ENCODE results near the gene LHX4. TPM values are rescaled to one million over a fixed set of nuclear protein-coding genes. Genes with fewer than 3 reads are reported as not detected.

The LHX4 gene
- total and polyA plus RNA-seq, 9 of the 15 experiments (the other 6 are each of a cell fraction or from before 2014, with no cell fraction given): 0.01 to 0.11 (median 0.07) TPM; not detected in 5

- Histone ChIP-seq H3K9me3 (replicated peaks; ENCODE audit: control insufficient read depth, insufficient read depth, low read depth, low read length) (no peaks in the 10 kb centered on the region), H3K4me3 (no peak overlapping the region), H2AFZ (ENCODE audit: low read depth, low read length) (no peak overlapping the region), H3K4me2 (ENCODE audit: insufficient read depth, low read length) (no peak overlapping the region), H3K27me3 (ENCODE audit: control insufficient read depth in 2 of 2, insufficient read depth in 2 of 2, low read length in 2 of 2) (no peaks in the 10 kb centered on the region), H3K36me3 (ENCODE audit: control insufficient read depth, insufficient read depth, low read length) (no peaks in the 10 kb centered on the region), H3K4me1 (replicated peaks in 1 of 2; ENCODE audit: control insufficient read depth in 2 of 2, insufficient read depth in 2 of 2, low read length in 2 of 2) (peaks cover 0 to 3% of the 10 kb centered on the region in 2 experiments; a peak in 2 of 5 replicates), H3K9me1 (ENCODE audit: control insufficient read depth, insufficient read depth, low read length) (no peaks in the 10 kb centered on the region), H3K27ac (ENCODE audit: extremely low read depth, low read depth, low read length) (no peak overlapping the region), H3K79me2 (ENCODE audit: control insufficient read depth, insufficient read depth, low read length) (no peaks in the 10 kb centered on the region; the same call in 2 of the 3 replicates), H3K9ac (ENCODE audit: insufficient read depth in 1 of 2, low read depth in 2 of 2, low read length in 2 of 2) (no peak overlapping the region), H4K20me1 (replicated peaks; ENCODE audit: control insufficient read depth, insufficient read depth, low read length) (no peaks in the 10 kb centered on the region)
- in situ Hi-C loops (cut with MboI): no loop called here
- ChIA-PET CTCF (ENCODE audit: low intra/inter-chr PET ratio) (no interaction called here), POLR2A (no interaction called here)
- DNase-seq (ENCODE audit: extremely low read depth in 1 of 4, low spot score in 3 of 4) (no peak), ATAC-seq (no peak), FAIRE-seq (no peak)
- intact Hi-C loops (cut with micrococcal nuclease): no loop called here
- WGBS (ENCODE audit: insufficient coverage, low coverage, missing lambda C conversion rate): 86% methylated on average over 1 of the region's 1 CpG
- no TSS peak for BruUV-seq (replicated peaks)
- TF ChIP-seq ARID2 (IDR thresholded peaks at IDR 0.05) (no peak), ZNF398 (CRISPR knock-in tag; IDR thresholded peaks at IDR 0.05) (no peak), CAMTA2 (CRISPR knock-in tag; conservative IDR thresholded peaks at IDR 0.05) (no peak), ELK3 (CRISPR knock-in tag; IDR thresholded peaks at IDR 0.05) (no peak), JUND (IDR thresholded peaks at IDR 0.05; ENCODE audit: borderline replicate concordance, low read depth, low read length) (no peak), JUND (tag; IDR thresholded peaks at IDR 0.05; ENCODE audit: borderline replicate concordance, low read depth, low read length) (no peak), ZNF778 (CRISPR knock-in tag; IDR thresholded peaks at IDR 0.05) (no peak), CSDE1 (IDR thresholded peaks at IDR 0.05) (no peak), THAP12 (CRISPR knock-in tag; IDR thresholded peaks at IDR 0.05) (no peak), CTCFL (IDR thresholded peaks at IDR 0.05; ENCODE audit: borderline replicate concordance, insufficient read depth, low read depth, low read length, poor library complexity, severe bottlenecking) (no peak), TCFL5 (CRISPR knock-in tag; conservative IDR thresholded peaks at IDR 0.05) (no peak), STAG1 (CRISPR knock-in tag; IDR thresholded peaks at IDR 0.05; ENCODE audit: borderline replicate concordance) (no peak), KLF16 (IDR thresholded peaks at IDR 0.05) (no peak), BRD4 (IDR thresholded peaks at IDR 0.05) (no peak), EGR1 (conservative IDR thresholded peaks at IDR 0.05) (no peak)
These were observed 65.9 kb downstream of the LHX4 start for GRCh38 chr1:180295999-180296398.

Measured in K562 (cell line).